ENCODE results near the gene PADI1. TPM values are rescaled to one million over a fixed set of nuclear protein-coding genes. Genes with fewer than 3 reads are reported as not detected.

The PADI1 gene
- polyA plus RNA-seq, 2 of the 4 experiments (the other 2 are of a cell fraction) = 1.4 to 2.0 TPM

- Histone ChIP-seq H3K27ac (peak overlapping the region; percentile 53 to 89; a peak in 5 of 6 replicates), H3K4me2 (peak overlapping the region; percentile 62), H3K4me1 (peaks cover 50% of the 10 kb centered on the region), H3K4me3 (no peak overlapping the region), H3K9me3 (no peaks in the 10 kb centered on the region)
- WGBS (ENCODE audit: missing lambda C conversion rate) = 39% methylated on average over 2 of the region's 2 CpGs
- ATAC-seq (peak in 1 of 2 experiments; percentile 65; a peak in 2 of 6 replicates), FAIRE-seq (no peak), DNase-seq (ENCODE audit: low read depth in 1 of 2, low spot score in 1 of 2) (no peak)
- ChIA-PET CTCF (interaction anchor here (0.9 to 2.6 kb wide), 6 partner anchors 11 to 164 kb away, joined by 3 to 9 read pairs (median 4); no protein-coding TSS in a partner anchor), POLR2A (no interaction called here)
- no peak for TF ChIP-seq MYC (IDR thresholded peaks at IDR 0.05; ENCODE audit: borderline replicate concordance, low read length)
- no peak for TF ChIP-seq HMGXB4 (CRISPR knock-in tag; IDR thresholded peaks at IDR 0.05; ENCODE audit: borderline replicate concordance)
- peak; percentile 29 for TF ChIP-seq MAFK (IDR thresholded peaks at IDR 0.05; ENCODE audit: partially characterized antibody)
These were observed 84.8 kb downstream of the PADI1 start for GRCh38 chr1:17289721-17290120.

GRCh38 chr1:17290553-17290952 is 85.6 kb downstream of the PADI1 start:
- TF ChIP-seq TP53 (CRISPR knock-in tag; IDR thresholded peaks at IDR 0.05) = no peak
- TF ChIP-seq SMC3 (IDR thresholded peaks at IDR 0.05) = no peak
- no peak for TF ChIP-seq NFE2L2 (conservative IDR thresholded peaks at IDR 0.05; ENCODE audit: low read length)
- no peak for TF ChIP-seq HES2 (IDR thresholded peaks at IDR 0.05)
- TF ChIP-seq RARB (CRISPR knock-in tag; IDR thresholded peaks at IDR 0.05) = no peak
- TF ChIP-seq HMGXB4 (CRISPR knock-in tag; IDR thresholded peaks at IDR 0.05; ENCODE audit: borderline replicate concordance) = no peak
- no peak for TF ChIP-seq CBX2 (IDR thresholded peaks at IDR 0.05; ENCODE audit: borderline replicate concordance, low read depth)
- TF ChIP-seq FOSB (CRISPR knock-in tag; IDR thresholded peaks at IDR 0.05) = no peak
- no peak for TF ChIP-seq ATOH8 (CRISPR knock-in tag; IDR thresholded peaks at IDR 0.05; ENCODE audit: low read depth)
- TF ChIP-seq BHLHE40 (IDR thresholded peaks at IDR 0.05; ENCODE audit: low read depth, low read length) = no peak
- no peak for TF ChIP-seq NPAS2 (CRISPR knock-in tag; IDR thresholded peaks at IDR 0.05; ENCODE audit: borderline replicate concordance)
- Histone ChIP-seq H3K27ac (peak overlapping the region in 1 of 2 experiments; percentile 89; a peak in 3 of 6 replicates), H3K9me3 (no peaks in the 10 kb centered on the region), H3K4me1 (peaks cover 50% of the 10 kb centered on the region), H3K4me2 (no peak overlapping the region), H3K4me3 (no peak overlapping the region)
- ChIA-PET POLR2A (no interaction called here), CTCF (interaction anchor here (1.0 to 2.6 kb wide), 5 partner anchors 15 to 165 kb away, joined by 3 to 9 read pairs (median 5); no protein-coding TSS in a partner anchor)
- FAIRE-seq (no peak), DNase-seq (ENCODE audit: low read depth in 1 of 2, low spot score in 1 of 2) (no peak), ATAC-seq (no peak)
- 86% methylated on average over 3 of the region's 3 CpGs for WGBS (ENCODE audit: missing lambda C conversion rate)

GRCh38 chr1:17292299-17293160 is 87.6 kb downstream of the PADI1 start:
- WGBS (ENCODE audit: missing lambda C conversion rate) = 77% methylated on average over 7 of the region's 7 CpGs
- ATAC-seq (no peak), FAIRE-seq (no peak), DNase-seq (ENCODE audit: low read depth in 1 of 2, low spot score in 1 of 2) (no peak)
- ChIA-PET POLR2A (no interaction called here), CTCF (interaction anchor here (1.2 kb wide), 1 partner anchor 18 kb away, joined by 3 read pairs; no protein-coding TSS in a partner anchor)
- peaks cover 34% of the 10 kb centered on the region for H3K4me1 ChIP-seq
- H3K4me3 ChIP-seq = no peak overlapping the region
- 0 out of 6 replicates have a peak overlapping the region, but pooled peaks of 1 of the 2 experiments have one; percentile 21 for H3K27ac ChIP-seq
- no peak overlapping the region for H3K4me2 ChIP-seq
- no peaks in the 10 kb centered on the region for H3K9me3 ChIP-seq
- TF ChIP-seq ZC3H11A (IDR thresholded peaks at IDR 0.05) = no peak
